ENCODE data around the gene TCERG1L. TPM values are rescaled to one million over a fixed set of nuclear protein-coding genes. Genes with fewer than 3 reads are reported as not detected.
"Not testable (repeated sequence)": the region's sequence is repeated elsewhere in the genome, so short reads cannot be mapped to it uniquely, and the experiment has no call there.

The TCERG1L gene
- total RNA-seq, 1 experiment from 2014 or later = not detected

- DNase-seq (ENCODE audit: low spot score) = no peak
These were observed 63.0 kb downstream of the TCERG1L start for GRCh38 chr10:131248376-131249165.

GRCh38 chr10:131247873-131248272, 63.6 kb downstream of the TCERG1L start:
- no peak for DNase-seq (ENCODE audit: low spot score)

- no peak for DNase-seq (ENCODE audit: low spot score)
These were observed 64.7 kb downstream of the TCERG1L start for GRCh38 chr10:131246775-131247174.

GRCh38 chr10:131246089-131246488, 65.4 kb downstream of the TCERG1L start:
- DNase-seq (ENCODE audit: low spot score) = no peak

- no peak for DNase-seq (ENCODE audit: low spot score)
These were observed 66.0 kb downstream of the TCERG1L start for GRCh38 chr10:131245475-131246059.

- DNase-seq (ENCODE audit: low spot score) = no peak
These were observed 66.7 kb downstream of the TCERG1L start for GRCh38 chr10:131244836-131245235.

GRCh38 chr10:131243076-131243475, 68.4 kb downstream of the TCERG1L start:
- no peak for DNase-seq (ENCODE audit: low spot score)

- no peak for DNase-seq (ENCODE audit: low spot score)
These were observed 69.5 kb downstream of the TCERG1L start for GRCh38 chr10:131242007-131242406.

- no peak for DNase-seq (ENCODE audit: low spot score)
These were observed 70.8 kb downstream of the TCERG1L start for GRCh38 chr10:131240691-131241090.

GRCh38 chr10:131239926-131240325, 71.6 kb downstream of the TCERG1L start:
- no peak for DNase-seq (ENCODE audit: low spot score)

- DNase-seq (ENCODE audit: low spot score) = no peak
These were observed 72.1 kb downstream of the TCERG1L start for GRCh38 chr10:131239450-131239849.

- DNase-seq (ENCODE audit: low spot score) = no peak
These were observed 72.7 kb downstream of the TCERG1L start for GRCh38 chr10:131238669-131239280.

GRCh38 chr10:131237991-131238651, 73.4 kb downstream of the TCERG1L start:
- no peak for DNase-seq (ENCODE audit: low spot score)

GRCh38 chr10:131234606-131235005, 76.9 kb downstream of the TCERG1L start:
- not testable (repeated sequence) for DNase-seq (ENCODE audit: low spot score)

- no peak for DNase-seq (ENCODE audit: low spot score)
These were observed 77.8 kb downstream of the TCERG1L start for GRCh38 chr10:131233611-131234258.

- DNase-seq (ENCODE audit: low spot score) = no peak
These were observed 79.5 kb downstream of the TCERG1L start for GRCh38 chr10:131231965-131232541.

GRCh38 chr10:131231323-131231964, 80.1 kb downstream of the TCERG1L start:
- no peak for DNase-seq (ENCODE audit: low spot score)

- no peak for DNase-seq (ENCODE audit: low spot score)
These were observed 80.7 kb downstream of the TCERG1L start for GRCh38 chr10:131230641-131231322.

- no peak for DNase-seq (ENCODE audit: low spot score)
These were observed 81.4 kb downstream of the TCERG1L start for GRCh38 chr10:131230166-131230565.

- DNase-seq (ENCODE audit: low spot score) = no peak
These were observed 84.3 kb downstream of the TCERG1L start for GRCh38 chr10:131227163-131227740.
